GM12864 (cell line): ENCODE data around the gene ZNF552.
"Not testable (repeated sequence)": the region's sequence is repeated elsewhere in the genome, so short reads cannot be mapped to it uniquely, and the experiment has no call there.

Source experiments
- DNase-seq: peaks from one replicate; pipeline ENCODE4 v3.0.0-alpha.2; 2011; ENCODE audit warnings: low read depth
- H3K4me3 ChIP-seq: 2 replicates; pipeline ENCODE4 v1.5.1; 2011; ENCODE audit warnings: mild to moderate bottlenecking, low read depth, low read length, control low read depth
- CTCF ChIP-seq: IDR thresholded peaks from 2 replicates; pipeline ENCODE4 v1.5.1; 2011; ENCODE audit warnings: low read depth, mild to moderate bottlenecking, moderate library complexity, low read length, control low read depth, inconsistent platforms; ENCODE audit errors: missing control alignments

Gene ZNF552

DNA sequence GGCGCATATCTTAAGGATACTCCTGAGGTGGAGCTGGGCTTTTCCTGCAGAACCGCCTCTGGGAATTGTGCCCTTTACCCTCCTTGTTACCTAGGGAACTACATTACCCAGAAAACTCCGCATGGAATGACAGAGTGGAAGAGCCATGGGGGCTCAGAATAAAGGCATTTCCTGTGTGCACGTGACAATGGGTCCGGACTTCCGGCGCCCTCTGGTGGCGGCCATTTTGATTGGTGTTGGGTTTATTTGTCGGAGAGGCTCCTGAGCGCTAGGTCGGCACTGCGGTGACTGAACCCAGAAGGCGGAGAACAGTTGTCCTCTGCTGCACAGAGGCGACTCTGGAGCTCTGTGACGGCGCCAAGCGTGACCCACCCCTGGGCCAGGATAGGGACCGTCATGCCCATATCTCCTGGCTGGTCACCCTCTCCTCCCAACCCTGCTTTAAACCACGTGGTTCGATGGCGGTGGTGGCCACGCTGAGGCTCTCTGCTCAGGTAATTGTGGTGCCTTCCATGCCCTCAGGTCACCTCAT, 15.4 kb upstream of the ZNF552 start, which contains the start of gene ZNF587B:
TSS of gene ZNF587B (plus strand) at position 229 of the 532 bp plus-strand sequence. CDS start at position 459, 230 bp downstream.
- no peak for DNase-seq
- TF ChIP-seq CTCF, result peak; percentile 30
- H3K4me3 ChIP-seq, result no peak within 1 kb of the TSS

DNA sequence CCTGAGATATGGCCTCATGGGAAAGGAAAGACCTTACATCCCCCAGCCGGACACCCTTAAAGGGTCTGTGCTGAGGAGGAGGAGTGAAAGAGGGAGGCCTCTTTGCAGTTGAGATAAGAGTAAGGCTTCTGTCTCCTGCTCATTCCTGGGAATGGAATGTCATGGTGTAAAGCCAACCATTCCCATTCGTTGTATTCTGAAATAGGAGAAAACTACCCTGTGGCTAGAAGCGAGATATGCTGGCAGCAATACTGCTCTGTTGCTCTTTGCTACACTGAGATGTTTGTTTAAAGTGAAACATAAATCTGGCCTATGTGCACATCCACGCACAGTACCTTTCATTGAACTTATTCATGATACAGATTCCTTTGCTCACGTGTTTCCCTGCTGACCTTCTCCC, 14.6 kb upstream of the ZNF552 start:
- TF ChIP-seq CTCF, result no peak

DNA sequence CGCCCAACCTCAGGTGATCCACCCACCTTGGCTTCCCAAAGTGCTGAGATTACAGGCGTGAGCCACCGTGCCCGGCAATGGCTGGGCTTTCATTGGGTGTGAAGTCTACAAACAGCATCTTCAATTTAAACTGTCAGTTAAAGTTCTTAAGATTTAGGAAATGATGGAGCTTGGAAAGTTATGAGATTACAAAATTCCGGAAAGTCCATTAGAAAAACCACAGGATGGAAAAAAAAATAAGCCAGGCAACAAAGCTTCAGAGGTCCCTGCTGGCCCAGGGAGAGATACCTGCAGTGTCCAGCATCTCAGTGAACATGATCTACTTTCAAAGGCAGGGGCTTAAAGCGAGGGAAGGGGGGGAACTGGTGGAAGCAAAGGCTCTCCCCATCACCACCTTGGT, 10.8 kb upstream of the ZNF552 start:
- TF ChIP-seq CTCF, result no peak
- DNase-seq, result no peak
- H3K4me3 ChIP-seq, result no peak overlapping the region

More for the DNA sequence above, 14.6 kb upstream of the ZNF552 start:
- no peak for DNase-seq
- H3K4me3 ChIP-seq, result no peak overlapping the region

DNA sequence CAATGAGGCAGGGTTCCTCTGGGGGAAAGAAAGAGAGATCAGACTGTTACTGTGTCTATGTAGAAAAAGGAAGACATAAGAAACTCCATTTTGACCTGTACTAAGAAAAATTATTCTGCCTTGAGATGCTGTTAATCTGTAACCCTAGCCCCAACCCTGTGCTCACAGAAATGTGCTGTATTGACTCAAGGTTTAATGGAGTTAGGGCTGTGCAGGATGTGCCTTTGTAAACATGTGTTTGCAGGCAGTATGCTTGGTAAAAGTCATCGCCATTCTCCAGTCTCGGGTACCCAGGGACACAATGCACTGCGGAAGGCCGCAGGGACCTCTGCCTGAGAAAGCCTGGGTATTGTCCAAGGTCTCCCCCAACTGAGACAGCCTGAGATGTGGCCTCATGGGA, 8.9 kb upstream of the ZNF552 start:
- not testable (repeated sequence) for H3K4me3 ChIP-seq

DNA sequence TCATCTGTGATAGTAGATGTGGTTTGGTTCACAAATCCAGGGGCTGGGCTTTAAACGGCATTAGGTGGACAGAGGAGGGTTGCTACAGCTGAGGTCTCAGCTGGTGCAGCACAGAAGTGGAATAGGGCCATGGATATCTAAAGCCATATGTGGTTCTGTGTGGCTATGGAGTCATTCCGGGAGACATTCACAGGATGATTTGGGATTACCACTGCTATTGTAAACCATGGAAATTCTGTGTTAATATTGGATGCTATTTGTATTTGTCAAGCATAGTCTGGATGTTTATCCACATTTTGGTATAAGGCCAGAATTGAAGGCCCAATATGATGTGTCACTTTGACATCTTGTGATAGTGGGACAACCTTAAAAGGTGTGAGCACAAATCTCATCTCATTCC, 8.4 kb upstream of the ZNF552 start:
- DNase-seq, H3K4me3 ChIP-seq: not testable (repeated sequence)

More for the DNA sequence above, 8.9 kb upstream of the ZNF552 start:
- DNase-seq, result not testable (repeated sequence)

DNA sequence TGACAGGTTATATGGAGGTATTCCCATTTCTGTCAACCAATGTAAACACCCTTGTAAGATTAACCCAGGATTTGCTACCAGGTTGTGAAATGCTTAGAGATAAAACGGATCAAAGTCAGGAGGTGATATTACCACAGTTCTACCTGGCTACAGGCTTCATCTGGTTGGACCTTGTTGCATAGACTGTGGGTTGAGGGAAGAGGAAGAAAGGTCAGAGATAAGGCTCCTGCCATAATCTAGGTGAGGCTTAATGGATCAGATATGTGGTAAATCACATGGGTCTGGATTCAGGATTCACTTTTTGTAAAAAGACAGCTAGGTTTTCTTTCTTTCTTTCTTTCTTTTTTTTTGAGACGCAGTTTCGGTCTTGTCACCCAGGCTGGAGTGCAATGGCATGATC, 6.8 kb upstream of the ZNF552 start:
- H3K4me3 ChIP-seq, DNase-seq: not testable (repeated sequence)

GRCh38 chr19:57821095-57821494, 6.4 kb upstream of the ZNF552 start:
- not testable (repeated sequence) for DNase-seq
- H3K4me3 ChIP-seq, result peak overlapping the region; percentile 95

DNA sequence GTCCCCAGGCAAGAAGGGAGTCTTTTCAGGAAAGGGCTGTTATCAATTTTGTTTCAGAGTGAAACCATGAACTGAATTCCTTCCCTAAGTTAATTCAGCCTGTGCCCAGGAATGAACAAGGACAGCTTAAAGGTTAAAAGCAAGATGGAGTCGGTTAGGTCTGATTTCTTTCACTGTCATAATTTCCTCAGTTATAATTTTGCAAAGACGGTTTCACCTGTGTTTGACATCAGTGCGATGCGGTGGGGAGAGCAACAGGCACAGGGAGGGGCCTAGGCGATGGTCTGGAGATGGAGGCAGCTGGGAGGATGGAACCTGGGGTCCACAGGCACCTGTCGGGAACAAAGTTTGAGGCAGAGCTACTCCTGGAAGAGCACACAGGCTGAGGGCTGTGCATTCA, 5.9 kb upstream of the ZNF552 start:
- no peak for DNase-seq
- no peak for TF ChIP-seq CTCF
- H3K4me3 ChIP-seq, result peak overlapping the region; percentile 95

GRCh38 chr19:57819475-57820148, 4.9 kb upstream of the ZNF552 start:
- peak; percentile 89 for DNase-seq
- TF ChIP-seq CTCF, result peak; percentile 13
- H3K4me3 ChIP-seq, result peak overlapping the region; percentile 95
